ENCODE measurements around the gene LPAR2.

GRCh38 chr19:19654441-19654840, 26.4 kb upstream of the LPAR2 start:
- no peak for TF ChIP-seq CTCF (IDR thresholded peaks at IDR 0.05)
- TF ChIP-seq POLR2A (IDR thresholded peaks at IDR 0.05) = no peak

All from vagina (tissue), 2 donors.